HEK293 (cell line): ENCODE measurements around the gene PSMD13.

Experiments used
- CTCF ChIA-PET: fragments of 350-600 bp; formaldehyde crosslinking; extraction: SDS; loops from one replicate; lab custom pipeline; 2021; ENCODE audit warnings: antibody characterized with exemption; lab: Yijun Ruan, JAX
- POLR2A ChIA-PET: fragments of 300-600 bp; formaldehyde crosslinking; extraction: SDS; loops from one replicate; lab custom pipeline; 2020; ENCODE audit warnings: antibody characterized with exemption, inconsistent platforms; lab: Yijun Ruan, JAX
- H3K27ac ChIP-seq: fragments of 200-500 bp; sonication (Bioruptor generic); 2 replicates; pipeline ENCODE4 v1.5.1; 2014; ENCODE audit warnings: low read depth, low read length, control low read depth, inconsistent platforms; ENCODE audit errors: extremely low read depth
- H3K36me3 ChIP-seq, 2 experiments: fragments of 200-500 bp in 1 of 2; sonication (Bioruptor generic) in 1 of 2; 1 replicate in 1 of 2; 2 replicates in 1 of 2; pipeline ENCODE4 v1.5.1; 2014 to 2017; ENCODE audit warnings: inconsistent platforms in 2 of 2, low read length in 2 of 2; ENCODE audit not compliant: control insufficient read depth in 2 of 2, insufficient read depth in 1 of 2
- H3K4me1 ChIP-seq: fragments of 200-500 bp; sonication (Bioruptor generic); 2 replicates; pipeline ENCODE4 v1.5.1; 2014; ENCODE audit warnings: mild to moderate bottlenecking, low read length, inconsistent platforms; ENCODE audit not compliant: control insufficient read depth, insufficient read depth
- H3K4me3 ChIP-seq: 2 replicates; pipeline ENCODE4 v1.5.1; 2011; ENCODE audit warnings: low read depth, mild to moderate bottlenecking, control low read depth, low read length, moderate library complexity
- H3K9me3 ChIP-seq: fragments of 200-500 bp; sonication (Bioruptor generic); 2 replicates; pipeline ENCODE4 v1.5.1; 2014; ENCODE audit warnings: low read depth, low read length, inconsistent platforms; ENCODE audit not compliant: control insufficient read depth, insufficient read depth
- CTCF ChIP-seq: fragments of 450-650 bp; formaldehyde crosslinking; IDR thresholded peaks from 2 replicates; pipeline ENCODE4 v1.5.1; 2016; ENCODE audit warnings: missing biosample characterization, missing genetic modification characterization
- EGR2 ChIP-seq: fragments of 450-650 bp; formaldehyde crosslinking; IDR thresholded peaks from 2 replicates; pipeline ENCODE4 v1.5.1; 2016; ENCODE audit warnings: low read depth, missing biosample characterization, missing genetic modification characterization
- INSM2 ChIP-seq: fragments of 450-650 bp; formaldehyde crosslinking; IDR thresholded peaks from 2 replicates; pipeline ENCODE4 v1.5.1; 2016; ENCODE audit warnings: missing biosample characterization, missing genetic modification characterization
- KLF17 ChIP-seq: fragments of 450-650 bp; formaldehyde crosslinking; IDR thresholded peaks from 2 replicates; pipeline ENCODE4 v1.5.1; 2016; ENCODE audit warnings: missing biosample characterization, missing genetic modification characterization
- MYNN ChIP-seq: fragments of 450-650 bp; formaldehyde crosslinking; IDR thresholded peaks from 2 replicates; pipeline ENCODE4 v1.5.1; 2016; ENCODE audit warnings: missing biosample characterization, missing genetic modification characterization, borderline replicate concordance
- RBAK ChIP-seq: fragments of 450-650 bp; formaldehyde crosslinking; IDR thresholded peaks from 2 replicates; pipeline ENCODE4 v1.5.1; 2016; ENCODE audit warnings: missing biosample characterization, missing genetic modification characterization
- TRIM28 ChIP-seq: IDR thresholded peaks from 2 replicates; pipeline ENCODE4 v1.6.1; 2011; ENCODE audit warnings: low read length, control low read depth, borderline replicate concordance
- ZBTB49 ChIP-seq: fragments of 450-650 bp; formaldehyde crosslinking; IDR thresholded peaks from 2 replicates; pipeline ENCODE4 v1.5.1; 2016; ENCODE audit warnings: missing biosample characterization, missing genetic modification characterization, low read depth
- ZFP3 ChIP-seq: fragments of 450-650 bp; formaldehyde crosslinking; IDR thresholded peaks from 2 replicates; pipeline ENCODE4 v1.5.1; 2016; ENCODE audit warnings: low read depth, missing biosample characterization, missing genetic modification characterization
- ZIC2 ChIP-seq: fragments of 450-650 bp; formaldehyde crosslinking; IDR thresholded peaks from 2 replicates; pipeline ENCODE4 v1.5.1; 2016; ENCODE audit warnings: missing biosample characterization, missing genetic modification characterization
- ZNF155 ChIP-seq: fragments of 450-650 bp; formaldehyde crosslinking; IDR thresholded peaks from 2 replicates; pipeline ENCODE4 v1.5.1; 2016; ENCODE audit warnings: missing biosample characterization, missing genetic modification characterization
- ZNF211 ChIP-seq: fragments of 450-650 bp; formaldehyde crosslinking; IDR thresholded peaks from 2 replicates; pipeline ENCODE4 v1.5.1; 2016; ENCODE audit warnings: low read depth, missing biosample characterization, missing genetic modification characterization
- ZNF221 ChIP-seq: fragments of 450-650 bp; formaldehyde crosslinking; IDR thresholded peaks from 2 replicates; pipeline ENCODE4 v1.5.1; 2017; ENCODE audit warnings: missing biosample characterization, missing genetic modification characterization, borderline replicate concordance
- ZNF24 ChIP-seq: fragments of 450-650 bp; formaldehyde crosslinking; IDR thresholded peaks from 2 replicates; pipeline ENCODE4 v1.5.1; 2016; ENCODE audit warnings: missing biosample characterization, missing genetic modification characterization
- ZNF341 ChIP-seq: fragments of 450-650 bp; formaldehyde crosslinking; IDR thresholded peaks from 2 replicates; pipeline ENCODE4; 2016; ENCODE audit warnings: low read depth, missing biosample characterization, missing genetic modification characterization
- ZNF510 ChIP-seq: fragments of 450-650 bp; formaldehyde crosslinking; IDR thresholded peaks from 2 replicates; pipeline ENCODE4 v1.5.1; 2018; ENCODE audit warnings: mild to moderate bottlenecking, missing genetic modification characterization, missing biosample characterization; ENCODE audit not compliant: insufficient replicate concordance
- ZNF670 ChIP-seq: fragments of 450-650 bp; formaldehyde crosslinking; IDR thresholded peaks from 2 replicates; pipeline ENCODE4 v1.5.1; 2016; ENCODE audit warnings: missing biosample characterization, missing genetic modification characterization, low read depth
- ZNF692 ChIP-seq: fragments of 450-650 bp; formaldehyde crosslinking; IDR thresholded peaks from 2 replicates; pipeline ENCODE4 v1.5.1; 2016; ENCODE audit warnings: missing biosample characterization, missing genetic modification characterization
- ZNF701 ChIP-seq: fragments of 450-650 bp; formaldehyde crosslinking; IDR thresholded peaks from 2 replicates; pipeline ENCODE4 v1.5.1; 2016; ENCODE audit warnings: missing biosample characterization, missing genetic modification characterization
- ZNF776 ChIP-seq: fragments of 450-650 bp; formaldehyde crosslinking; IDR thresholded peaks from 2 replicates; pipeline ENCODE4 v1.5.0; 2017; ENCODE audit warnings: missing biosample characterization, missing genetic modification characterization, borderline replicate concordance

Gene PSMD13

GRCh38 chr11:244376-244775 lies 7.6 kb downstream of the PSMD13 start (continued):
- no peak for TF ChIP-seq RBAK (tag by site-specific recombination)
- no peak for TF ChIP-seq ZBTB49
- TF ChIP-seq, all 188 proteins: peak for 0

- no peaks in the 10 kb centered on the region for H3K9me3 ChIP-seq
- H3K27ac ChIP-seq = no peak overlapping the region
- TF ChIP-seq ZNF510 (tag by site-specific recombination) (no peak), INSM2 (tag by site-specific recombination) (no peak), ZNF776 (no peak), ZNF211 (tag by site-specific recombination) (no peak), ZNF670 (tag by site-specific recombination) (no peak), KLF17 (tag by site-specific recombination) (no peak), ZNF701 (no peak), ZFP3 (no peak)
- no peaks in the 10 kb centered on the region for H3K4me1 ChIP-seq
- ChIA-PET CTCF (interaction anchor here (1.3 to 3.7 kb wide), 3 partner anchors 10 to 57 kb away, joined by 5 to 30 read pairs (median 28); partner anchors contain the start of genes IFITM2 and NLRP6), POLR2A (interaction anchor here (1.0 kb wide), 1 partner anchor 42 kb away, joined by 3 read pairs; the partner anchor contains the start of genes BET1L and RIC8A)
- H3K4me3 ChIP-seq = no peak overlapping the region
- peaks cover 5 to 95% of the 10 kb centered on the region in 2 experiments for H3K36me3 ChIP-seq
Measured at GRCh38 chr11:249062-249461, 12.3 kb downstream of the PSMD13 start.

GRCh38 chr11:250274-250673 lies 13.5 kb downstream of the PSMD13 start:
- Histone ChIP-seq H3K9me3 (no peaks in the 10 kb centered on the region), H3K4me1 (no peaks in the 10 kb centered on the region), H3K27ac (no peak overlapping the region), H3K36me3 (peaks cover 5 to 84% of the 10 kb centered on the region in 2 experiments), H3K4me3 (no peak overlapping the region)
- POLR2A ChIA-PET = interaction anchor here (1.1 kb wide), 1 partner anchor 43 kb away, joined by 4 read pairs; the partner anchor contains the start of genes BET1L and RIC8A
- TF ChIP-seq ZNF221 (tag by site-specific recombination) (no peak), EGR2 (tag by site-specific recombination) (no peak), CTCF (tag by site-specific recombination) (no peak), TRIM28 (no peak), MYNN (no peak), ZNF24 (tag by site-specific recombination) (no peak), ZNF341 (tag by site-specific recombination) (no peak), ZNF692 (tag by site-specific recombination) (no peak), ZIC2 (tag by site-specific recombination) (no peak), ZNF155 (tag by site-specific recombination) (no peak)
- CTCF ChIA-PET = interaction anchor here (0.6 to 3.7 kb wide), 35 partner anchors 9 to 207 kb away, joined by 3 to 35 read pairs (median 6); partner anchors contain the start of genes BET1L, IFITM2, NLRP6 and PGGHG
